Keratinocyte (primary cell): ENCODE results near the gene PRKN. TPM values are rescaled to one million over a fixed set of nuclear protein-coding genes. Genes with fewer than 3 reads are reported as not detected.

Experiments used
- DNase-seq: peaks from one replicate; pipeline ENCODE4 v3.0.0-alpha.2; 2011; ENCODE audit warnings: low read depth, missing footprints, low spot score
- FAIRE-seq: peaks from 2 replicates; lab custom pipeline; 2011; peaks lifted over from hg19 to GRCh38; lab: Jason Lieb, UNC
- H2AFZ ChIP-seq: 2 replicates; pipeline ENCODE4 v1.6.0; 2012; ENCODE audit warnings: low read length, control low read depth, inconsistent platforms; ENCODE audit not compliant: control insufficient read depth
- H3K27ac ChIP-seq: 2 replicates; pipeline ENCODE4 v1.5.1; 2011; ENCODE audit warnings: low read length; ENCODE audit not compliant: control insufficient read depth, insufficient read depth
- H3K27me3 ChIP-seq: 3 replicates; pipeline ENCODE4 v1.6.0; 2011; ENCODE audit warnings: low read length; ENCODE audit not compliant: control insufficient read depth, insufficient read depth; ENCODE audit errors: extremely low read depth
- H3K36me3 ChIP-seq, 2 experiments: 2 replicates in 1 of 2; 3 replicates in 1 of 2; pipeline ENCODE4 v1.5.1; 2011; ENCODE audit warnings: low read length in 2 of 2, mild to moderate bottlenecking in 1 of 2; ENCODE audit not compliant: control insufficient read depth in 2 of 2, insufficient read depth in 2 of 2; ENCODE audit errors: extremely low read depth in 1 of 2
- H3K4me1 ChIP-seq: 3 replicates; pipeline ENCODE4 v1.5.1; 2011; ENCODE audit warnings: low read length; ENCODE audit not compliant: control insufficient read depth, insufficient read depth; ENCODE audit errors: extremely low read depth
- H3K4me2 ChIP-seq: 3 replicates; pipeline ENCODE4 v1.6.0; 2011; ENCODE audit warnings: low read depth, low read length; ENCODE audit not compliant: control insufficient read depth, insufficient read depth; ENCODE audit errors: extremely low read depth
- H3K4me3 ChIP-seq, 3 experiments: fragments of 200-600 bp in 1 of 3; sonication (generic) in 1 of 3; 2 replicates in 2 of 3; 3 replicates in 1 of 3; pipeline ENCODE4 v1.5.1; 2011 to 2016; ENCODE audit warnings: low read length in 3 of 3, mild to moderate bottlenecking in 3 of 3, control low read depth in 2 of 3, inconsistent platforms in 1 of 3, low read depth in 1 of 3, mixed read lengths in 1 of 3, mixed run types in 1 of 3, moderate library complexity in 1 of 3; ENCODE audit not compliant: control insufficient read depth in 2 of 3, insufficient read depth in 2 of 3; ENCODE audit errors: extremely low read depth in 1 of 3
- H3K79me2 ChIP-seq: 2 replicates; pipeline ENCODE4 v1.6.0; 2012; ENCODE audit warnings: low read length; ENCODE audit not compliant: control insufficient read depth, insufficient read depth
- H3K9ac ChIP-seq: 3 replicates; pipeline ENCODE4 v1.6.0; 2011; ENCODE audit warnings: low read length; ENCODE audit not compliant: control insufficient read depth, insufficient read depth; ENCODE audit errors: extremely low read depth
- H3K9me1 ChIP-seq: 3 replicates; pipeline ENCODE4 v1.6.0; 2011; ENCODE audit warnings: low read length; ENCODE audit not compliant: control insufficient read depth, insufficient read depth; ENCODE audit errors: extremely low read depth
- H3K9me3 ChIP-seq: 2 replicates; pipeline ENCODE4 v1.5.1; 2012; ENCODE audit warnings: low read depth, low read length; ENCODE audit not compliant: control insufficient read depth
- H4K20me1 ChIP-seq: 3 replicates; pipeline ENCODE4 v1.6.0; 2011; ENCODE audit warnings: low read length; ENCODE audit not compliant: control insufficient read depth, insufficient read depth; ENCODE audit errors: extremely low read depth
- CTCF ChIP-seq, 3 experiments: IDR thresholded peaks in 1 of 3; conservative IDR thresholded peaks in 1 of 3; optimal IDR thresholded peaks in 1 of 3; 2 replicates in 2 of 3; 3 replicates in 1 of 3; pipeline versions ENCODE3 to v1.5.1; 2011; ENCODE audit warnings: low read length in 3 of 3, mild to moderate bottlenecking in 3 of 3, moderate library complexity in 2 of 3, control low read depth in 1 of 3, inconsistent platforms in 1 of 3; ENCODE audit not compliant: insufficient read depth in 2 of 3; ENCODE audit errors: extremely low read depth in 1 of 3
- EZH2 ChIP-seq: IDR thresholded peaks from one replicate; pipeline ENCODE4 v1.6.1; 2012; ENCODE audit warnings: inconsistent platforms, mild to moderate bottlenecking, low read length, moderate library complexity
- dilution Hi-C: fragments of 300-500 bp; cut with MboI; formaldehyde crosslinking; loops from one replicate; pipeline ENCODE4 v1.7.0; 2020; ENCODE audit warnings: low sequenced_read_pairs; ENCODE audit not compliant: extremely low pct_ligation_motif_present
- polyA plus RNA-seq, 5 experiments: library from polyadenylated mRNA; depleted of rRNA in 3 of 5; stranded (reverse) in 3 of 5; stranded (forward) in 1 of 5; unstranded in 1 of 5; fragments of >200 nt; gene quantifications; 1 replicate in 1 of 5; 2 replicates in 3 of 5; 3 replicates in 1 of 5; pipeline versions ENCODE4 v1.2.1 to v1.2.3, GENCODE V29; 2011 to 2012; ENCODE audit warnings: missing spikeins in 2 of 5, low read depth in 1 of 5, low replicate concordance in 1 of 5

PRKN gene
- polyA plus RNA-seq, 1 donor (not counting 4 experiments of a cell fraction or from before 2014, with no cell fraction given), result 0.67 TPM

GRCh38 chr6:162671580-162672165, 55.9 kb downstream of the PRKN start:
- no peak for FAIRE-seq
- Histone ChIP-seq H3K36me3 (no peaks in the 10 kb centered on the region), H3K27me3 (no peaks in the 10 kb centered on the region), H3K27ac (no peak overlapping the region), H3K79me2 (no peaks in the 10 kb centered on the region), H3K9me1 (no peaks in the 10 kb centered on the region), H3K4me1 (peaks cover 2% of the 10 kb centered on the region), H3K4me3 (no peak overlapping the region), H4K20me1 (no peaks in the 10 kb centered on the region), H3K9me3 (no peaks in the 10 kb centered on the region), H3K4me2 (no peak overlapping the region), H3K9ac (no peak overlapping the region), H2AFZ (no peak overlapping the region)
- dilution Hi-C loops, result no loop called here
- TF ChIP-seq EZH2, result no peak
- TF ChIP-seq CTCF (optimal IDR thresholded peaks at IDR 0.05 in 1 of 3, IDR thresholded peaks at IDR 0.05 in 1 of 3, conservative IDR thresholded peaks at IDR 0.05 in 1 of 3; ENCODE audit: extremely low read depth in 1 of 3, insufficient read depth in 2 of 3, low read length in 3 of 3), result no peak
- no peak for DNase-seq

DNA sequence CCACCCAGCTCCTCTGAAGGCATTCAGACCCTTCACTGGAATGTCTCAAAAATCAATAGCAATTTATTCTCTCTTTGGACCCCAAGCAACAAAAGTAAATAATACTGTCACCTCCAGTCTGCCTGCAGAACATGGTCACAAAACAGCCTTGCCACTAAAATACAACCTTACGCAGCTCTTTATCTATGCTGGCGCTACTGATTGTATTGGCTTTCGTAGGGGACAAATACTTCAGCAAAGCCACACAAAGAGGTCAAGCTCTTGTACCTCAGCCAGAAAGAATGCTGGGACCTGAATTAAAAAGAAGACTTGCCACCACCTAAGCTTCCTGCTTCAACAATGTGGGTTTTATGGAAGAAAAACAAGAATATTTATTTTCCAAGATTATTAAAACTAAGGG, 57.2 kb downstream of the PRKN start:
- Histone ChIP-seq H3K9ac (no peak overlapping the region), H3K9me3 (no peaks in the 10 kb centered on the region), H3K36me3 (no peaks in the 10 kb centered on the region), H3K27ac (no peak overlapping the region), H3K27me3 (no peaks in the 10 kb centered on the region), H3K79me2 (no peaks in the 10 kb centered on the region), H3K4me2 (no peak overlapping the region), H2AFZ (no peak overlapping the region), H3K4me1 (peaks cover 2% of the 10 kb centered on the region), H4K20me1 (no peaks in the 10 kb centered on the region), H3K9me1 (no peaks in the 10 kb centered on the region), H3K4me3 (no peak overlapping the region)
- dilution Hi-C loops, result no loop called here
- no peak for FAIRE-seq
- DNase-seq, result no peak
- TF ChIP-seq CTCF (optimal IDR thresholded peaks at IDR 0.05 in 1 of 3, IDR thresholded peaks at IDR 0.05 in 1 of 3, conservative IDR thresholded peaks at IDR 0.05 in 1 of 3; ENCODE audit: extremely low read depth in 1 of 3, insufficient read depth in 2 of 3, low read length in 3 of 3), result no peak
- no peak for TF ChIP-seq EZH2
